ENCODE results near the gene LCTL.
"Not testable (repeated sequence)": the region's sequence is repeated elsewhere in the genome, so short reads cannot be mapped to it uniquely, and the experiment has no call there.

LCTL gene

DNA sequence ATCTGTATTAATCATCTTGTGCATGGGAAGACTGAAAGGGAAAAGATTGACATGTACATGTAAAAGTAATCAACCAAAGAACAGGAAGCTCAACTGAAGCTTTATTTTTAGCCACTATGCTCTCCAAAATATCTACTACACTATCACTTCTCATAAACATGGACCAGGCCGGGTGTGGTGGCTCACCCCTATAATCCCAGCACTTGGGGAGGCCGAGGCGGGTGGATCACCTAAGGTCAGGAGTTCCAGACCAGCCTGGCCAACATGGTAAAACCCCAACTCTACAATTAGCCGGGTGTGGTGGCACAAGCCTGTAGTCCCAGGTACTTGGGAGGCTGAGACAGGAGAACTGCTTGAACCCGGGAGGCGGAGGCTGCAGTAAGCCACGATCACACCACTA is 65.5 kb downstream of the LCTL start:
- DNase-seq (ENCODE audit: low read depth): not testable (repeated sequence)

GRCh38 chr15:66498501-66499386 is 67.1 kb downstream of the LCTL start:
- DNase-seq (ENCODE audit: low read depth): no peak

Measured in activated T-cell treated with anti-CD3 and anti-CD28 coated beads for 24 hours (primary cell).